CD4-positive, alpha-beta T cell treated with Interleukin-17A for 1 hour (primary cell): ENCODE measurements around the gene ANKRD6.

Experiments
- DNase-seq: peaks from one replicate; pipeline ENCODE4 v3.0.0-alpha.2; 2020

ANKRD6 gene

DNA sequence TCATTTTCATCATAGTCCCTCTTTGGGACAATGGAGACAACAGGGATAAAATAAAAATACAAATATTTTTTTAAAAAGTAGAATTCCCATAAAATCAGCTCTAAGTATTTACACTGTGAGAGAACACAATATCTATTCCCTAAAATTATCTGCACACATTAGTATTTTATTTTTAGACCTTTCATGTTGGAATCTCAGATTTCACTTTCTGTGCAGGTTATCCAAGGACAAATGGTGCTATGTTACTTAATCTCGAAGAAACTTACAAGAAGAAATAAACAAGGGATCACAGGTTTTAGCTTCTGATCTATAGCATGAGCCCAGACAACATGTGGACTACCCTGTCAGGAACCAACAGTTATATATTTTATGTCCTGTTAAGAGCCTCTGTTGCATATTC is 228.6 kb downstream of the ANKRD6 start:
- no peak for DNase-seq

- DNase-seq, result no peak
Observed at GRCh38 chr6:89662659-89663223, 229.8 kb downstream of the ANKRD6 start.

GRCh38 chr6:89667872-89668556 is 235.1 kb downstream of the ANKRD6 start:
- DNase-seq, result no peak

DNA sequence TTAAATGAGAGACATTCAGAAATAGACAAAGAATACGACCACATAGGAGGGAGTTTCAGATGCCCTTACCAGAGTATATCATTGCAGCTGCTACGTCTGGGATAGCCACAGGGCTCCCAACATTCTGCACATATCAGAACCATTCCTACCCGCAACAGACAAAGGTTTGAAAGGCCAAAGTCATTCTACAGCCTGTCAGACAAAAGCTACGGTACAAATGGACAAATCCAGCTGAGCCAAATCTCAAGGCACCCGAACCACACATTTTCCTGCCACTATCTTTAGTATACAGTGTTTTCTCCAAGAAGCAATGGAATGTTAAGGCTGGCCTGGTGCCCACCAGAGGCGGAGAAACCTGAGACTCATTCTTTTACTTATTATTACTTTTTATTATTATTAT is 236.1 kb downstream of the ANKRD6 start:
- DNase-seq, result no peak

DNA sequence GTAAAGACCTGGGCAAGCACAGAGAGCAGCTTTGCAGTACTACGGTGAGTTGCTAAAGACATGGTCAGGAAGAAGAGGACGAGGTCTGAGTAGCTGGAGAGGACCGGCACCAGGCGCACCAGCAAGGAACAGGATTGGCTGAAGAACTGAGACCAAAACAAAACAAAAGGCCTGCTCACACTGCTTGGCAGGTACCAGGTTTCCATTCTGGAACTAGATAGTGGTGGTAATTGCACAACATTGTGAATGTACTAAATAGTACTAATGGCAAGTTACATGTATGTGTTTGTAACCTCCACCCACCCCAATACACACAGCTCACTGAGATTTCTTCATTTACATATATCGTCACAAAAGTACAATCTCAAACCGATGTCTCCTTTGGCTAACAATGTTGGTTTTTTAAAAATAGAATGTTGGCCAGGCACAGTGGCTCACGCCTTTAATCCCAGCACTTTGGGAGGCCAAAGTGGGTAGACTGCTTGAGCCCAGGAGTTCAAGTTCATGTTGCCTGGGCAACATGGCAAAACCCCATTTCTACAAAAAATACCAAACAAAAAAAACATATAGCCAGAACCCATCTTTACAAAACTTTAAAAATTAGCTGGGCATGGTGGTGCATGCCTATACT is 238.1 kb downstream of the ANKRD6 start:
- no peak for DNase-seq

- no peak for DNase-seq
Observed at GRCh38 chr6:89675949-89676748, 243.2 kb downstream of the ANKRD6 start.

- DNase-seq, result no peak
Observed at GRCh38 chr6:89678531-89678930, 245.6 kb downstream of the ANKRD6 start.

DNA sequence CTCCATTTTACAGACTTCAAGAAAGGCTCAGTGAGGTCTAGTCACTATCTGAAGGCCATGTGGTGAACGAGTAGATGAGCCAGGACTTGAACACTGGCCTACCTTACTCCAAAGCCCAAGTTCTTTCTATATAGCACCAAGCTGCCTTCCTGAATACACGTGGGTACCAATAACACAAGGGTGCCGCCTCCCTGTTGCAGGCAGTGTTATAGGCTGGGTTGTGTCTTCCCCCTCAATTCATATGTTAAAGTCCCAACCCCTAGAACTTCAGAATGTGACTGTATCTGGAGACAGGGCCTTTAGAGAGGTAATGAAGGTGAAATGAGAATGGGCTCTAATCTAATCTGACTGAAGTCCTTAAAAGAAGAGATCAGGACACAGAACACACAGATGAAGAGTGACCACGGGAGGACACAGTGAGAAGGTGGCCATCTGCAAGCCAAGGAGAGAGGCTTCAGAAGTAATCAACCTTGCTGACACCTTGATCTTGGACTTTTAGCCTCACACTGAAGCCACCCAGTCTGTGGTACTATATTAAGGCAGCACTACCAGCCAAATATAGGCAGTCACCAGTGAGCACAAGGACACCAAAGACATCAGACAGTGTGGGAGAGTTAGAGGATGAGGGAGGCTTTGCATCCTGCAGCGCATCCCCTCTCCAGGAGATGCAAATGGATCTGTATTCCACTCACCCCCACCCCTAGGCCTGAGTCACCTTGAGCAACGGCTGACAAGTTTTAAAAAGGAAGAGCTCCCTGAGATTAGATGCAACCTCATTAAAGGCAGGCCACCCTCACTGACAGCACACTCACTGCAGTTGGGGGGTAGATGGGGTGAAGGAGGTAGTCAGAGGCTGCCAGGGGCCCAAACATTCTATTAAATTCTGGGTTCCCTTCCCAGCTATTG is 246.5 kb downstream of the ANKRD6 start:
- DNase-seq, result no peak

DNA sequence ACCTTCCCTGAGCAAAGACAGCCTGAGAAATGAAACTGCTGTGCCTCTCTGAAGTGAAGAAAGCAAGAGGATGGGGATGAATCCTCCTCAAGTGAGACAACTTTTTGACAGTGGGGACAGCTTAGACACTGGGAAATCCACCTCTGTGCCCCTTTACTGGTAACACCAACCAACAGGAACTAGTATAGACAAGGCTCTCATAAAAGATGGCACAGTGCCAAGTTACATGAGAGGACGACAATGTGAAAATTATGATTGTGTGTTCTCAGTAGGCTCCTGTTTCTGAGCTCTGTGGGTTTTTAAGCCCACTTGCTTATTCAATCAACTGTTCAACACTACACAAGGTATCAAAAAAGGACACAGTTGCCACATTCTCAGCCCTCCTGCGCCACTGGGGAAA is 247.2 kb downstream of the ANKRD6 start:
- no peak for DNase-seq

- DNase-seq, result no peak
Observed at GRCh38 chr6:89680551-89680950, 247.6 kb downstream of the ANKRD6 start.

DNA sequence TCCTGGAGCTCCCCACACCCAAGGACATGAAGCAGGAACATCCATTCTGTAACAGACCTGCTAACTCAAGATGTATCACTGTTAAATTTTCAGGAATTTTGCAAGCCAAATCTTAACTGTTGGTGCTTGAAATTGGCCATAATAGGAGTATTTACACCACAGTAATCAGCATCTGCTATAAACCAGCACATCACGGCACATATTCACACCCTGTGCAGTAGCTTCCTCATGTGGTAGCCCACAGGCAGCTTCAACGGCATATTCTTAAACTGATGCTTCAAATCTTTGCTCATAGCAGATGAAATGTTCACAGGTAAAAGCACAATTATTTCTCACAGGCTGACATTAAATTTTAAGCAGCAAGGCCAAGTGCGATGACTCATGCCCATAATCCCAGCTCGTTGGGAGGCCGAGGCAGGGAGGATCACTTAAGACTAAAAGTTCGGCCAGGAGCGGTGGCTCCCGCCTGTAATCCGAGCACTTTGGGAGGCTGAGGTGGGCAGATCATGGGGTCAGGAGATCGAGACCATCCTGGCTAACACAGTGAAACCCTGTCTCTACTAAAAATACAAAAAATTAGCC is 249.1 kb downstream of the ANKRD6 start:
- no peak for DNase-seq

DNA sequence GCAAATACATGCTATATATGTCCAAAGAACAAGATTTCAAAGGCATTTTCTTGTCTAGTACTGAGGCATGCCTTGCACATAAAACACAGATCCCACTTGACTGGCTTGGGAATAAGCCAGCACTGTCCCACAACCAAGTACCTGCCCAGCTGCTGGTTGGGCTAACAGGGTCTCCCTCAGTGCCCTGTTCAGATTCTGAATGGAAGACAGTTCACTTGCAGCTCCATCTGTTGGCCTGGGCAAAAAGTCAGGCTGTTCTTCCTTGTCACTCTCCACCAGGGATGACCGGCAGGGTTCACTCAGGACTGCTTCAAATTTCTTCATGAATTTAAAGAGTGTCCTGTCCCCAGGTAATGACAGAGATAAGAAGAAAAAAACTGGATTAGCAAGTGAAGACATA is 250.0 kb downstream of the ANKRD6 start:
- DNase-seq, result no peak
